IMR-90 (cell line): ENCODE measurements around the gene CACNA2D4.

Source experiments
- ELK1 ChIP-seq: fragments of 150-350 bp; IDR thresholded peaks from 2 replicates; pipeline ENCODE4 v1.6.1; 2016; ENCODE audit warnings: low read depth, mild to moderate bottlenecking, low read length, moderate library complexity, borderline replicate concordance
- POLR2A ChIP-seq: IDR thresholded peaks from 2 replicates; pipeline ENCODE4 v1.6.1; 2012; ENCODE audit warnings: mild to moderate bottlenecking, low read depth, low read length
- RAD21 ChIP-seq: IDR thresholded peaks from 2 replicates; pipeline ENCODE4 v1.6.1; 2012; ENCODE audit warnings: low read length, improper control_type of control experiment
- RFX5 ChIP-seq: IDR thresholded peaks from 2 replicates; pipeline ENCODE4 v1.8.0; 2012; ENCODE audit warnings: low read depth, mild to moderate bottlenecking, low read length, moderate library complexity
- TF ChIP-seq, protein P1 (sequence below): conservative IDR thresholded peaks from 2 replicates; pipeline ENCODE4 v1.5.1; 2012; ENCODE audit warnings: mild to moderate bottlenecking, low read depth, low read length, improper control_type of control experiment
- TF ChIP-seq, protein P2 (sequence below): fragments of 150-350 bp; IDR thresholded peaks from 2 replicates; pipeline ENCODE4 v1.6.1; 2017; ENCODE audit warnings: mild to moderate bottlenecking, antibody characterized with exemption, low read length, low read depth

DNA sequence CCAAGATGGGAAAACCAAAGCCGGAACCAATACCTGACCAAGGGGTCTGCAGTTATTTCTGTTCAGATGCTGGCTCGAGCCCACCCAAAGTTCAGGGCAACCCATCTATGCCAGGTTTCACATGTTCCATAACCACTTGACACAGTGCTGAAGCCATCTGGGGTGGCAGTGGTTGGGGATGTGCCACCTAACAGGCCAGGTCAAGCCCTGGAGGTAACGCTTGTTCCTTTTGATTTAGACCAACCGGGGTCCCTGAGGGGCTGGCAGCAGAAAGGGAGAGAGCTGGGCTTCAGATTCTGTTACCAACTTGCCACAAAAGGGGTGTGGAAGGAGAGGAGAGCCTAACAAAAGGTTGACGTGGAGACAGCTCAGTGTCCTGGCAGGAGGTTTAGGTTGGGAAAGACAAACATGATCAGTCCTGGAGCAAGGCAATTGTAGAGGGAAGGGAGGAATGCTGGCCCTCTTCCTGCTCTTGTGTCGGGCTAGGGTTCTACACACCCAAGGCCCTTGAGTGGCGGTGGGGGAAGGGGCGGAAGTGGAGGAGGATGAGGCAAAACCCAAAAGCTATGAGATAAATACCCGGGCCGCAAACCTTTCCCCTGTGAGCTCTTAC, 31.9 kb downstream of the CACNA2D4 start:
- TF ChIP-seq, protein P1, sequence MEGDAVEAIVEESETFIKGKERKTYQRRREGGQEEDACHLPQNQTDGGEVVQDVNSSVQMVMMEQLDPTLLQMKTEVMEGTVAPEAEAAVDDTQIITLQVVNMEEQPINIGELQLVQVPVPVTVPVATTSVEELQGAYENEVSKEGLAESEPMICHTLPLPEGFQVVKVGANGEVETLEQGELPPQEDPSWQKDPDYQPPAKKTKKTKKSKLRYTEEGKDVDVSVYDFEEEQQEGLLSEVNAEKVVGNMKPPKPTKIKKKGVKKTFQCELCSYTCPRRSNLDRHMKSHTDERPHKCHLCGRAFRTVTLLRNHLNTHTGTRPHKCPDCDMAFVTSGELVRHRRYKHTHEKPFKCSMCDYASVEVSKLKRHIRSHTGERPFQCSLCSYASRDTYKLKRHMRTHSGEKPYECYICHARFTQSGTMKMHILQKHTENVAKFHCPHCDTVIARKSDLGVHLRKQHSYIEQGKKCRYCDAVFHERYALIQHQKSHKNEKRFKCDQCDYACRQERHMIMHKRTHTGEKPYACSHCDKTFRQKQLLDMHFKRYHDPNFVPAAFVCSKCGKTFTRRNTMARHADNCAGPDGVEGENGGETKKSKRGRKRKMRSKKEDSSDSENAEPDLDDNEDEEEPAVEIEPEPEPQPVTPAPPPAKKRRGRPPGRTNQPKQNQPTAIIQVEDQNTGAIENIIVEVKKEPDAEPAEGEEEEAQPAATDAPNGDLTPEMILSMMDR: no peak
- TF ChIP-seq RAD21: no peak
- TF ChIP-seq, protein P2, sequence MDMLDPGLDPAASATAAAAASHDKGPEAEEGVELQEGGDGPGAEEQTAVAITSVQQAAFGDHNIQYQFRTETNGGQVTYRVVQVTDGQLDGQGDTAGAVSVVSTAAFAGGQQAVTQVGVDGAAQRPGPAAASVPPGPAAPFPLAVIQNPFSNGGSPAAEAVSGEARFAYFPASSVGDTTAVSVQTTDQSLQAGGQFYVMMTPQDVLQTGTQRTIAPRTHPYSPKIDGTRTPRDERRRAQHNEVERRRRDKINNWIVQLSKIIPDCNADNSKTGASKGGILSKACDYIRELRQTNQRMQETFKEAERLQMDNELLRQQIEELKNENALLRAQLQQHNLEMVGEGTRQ: no peak
- no peak for TF ChIP-seq POLR2A
- no peak for TF ChIP-seq RFX5
- TF ChIP-seq ELK1: no peak
